ENCODE data around the gene MOSPD3.
"Not testable (repeated sequence)": the region's sequence is repeated elsewhere in the genome, so short reads cannot be mapped to it uniquely, and the experiment has no call there.

Gene MOSPD3

DNA sequence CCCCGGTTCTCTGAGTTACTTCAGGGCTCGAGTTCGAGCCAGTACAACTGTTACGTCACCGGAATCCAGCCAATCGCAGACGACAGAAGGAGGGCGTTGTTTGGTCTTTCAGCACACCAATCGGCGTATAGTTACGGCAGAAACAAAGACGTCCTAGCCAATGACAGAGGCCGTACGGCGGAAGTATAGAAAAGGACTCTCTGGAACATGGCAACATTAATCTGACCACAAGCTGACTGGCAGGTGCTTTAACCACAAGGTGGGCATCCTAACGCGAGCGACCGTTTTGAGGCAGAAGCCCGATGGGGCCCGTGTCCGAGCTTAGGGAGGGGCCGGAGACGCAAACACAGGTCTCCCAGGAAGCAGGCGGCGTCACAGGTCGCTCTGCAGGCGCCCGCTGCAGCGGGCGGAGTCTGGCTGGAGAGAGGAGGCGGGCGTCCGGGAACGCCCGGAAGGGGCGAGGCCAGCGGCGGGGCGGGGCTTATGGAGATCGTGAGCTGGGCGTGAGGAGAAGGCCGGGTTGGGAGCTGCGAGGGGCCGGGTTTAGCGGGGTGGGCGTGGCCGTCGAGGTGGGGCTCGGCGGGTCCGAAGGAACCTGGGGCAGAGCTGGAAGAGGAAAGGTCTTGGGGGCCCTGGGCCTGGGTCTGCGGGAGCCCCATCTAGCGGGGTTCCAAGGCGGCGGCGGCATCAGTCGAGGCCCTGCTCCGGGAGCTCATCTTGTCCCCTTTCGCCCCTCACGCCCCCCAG is at the start of gene MOSPD3:
Gene MOSPD3, plus strand, starts transcription at position 558 of the 747 bp plus-strand sequence. CDS start 252 bp downstream, outside the sequence.
- peak; percentile 98 for DNase-seq

GRCh38 chr7:100563100-100563564 is 49.2 kb upstream of the MOSPD3 start:
- no peak for DNase-seq

GRCh38 chr7:100563809-100564400 is 48.4 kb upstream of the MOSPD3 start:
- DNase-seq, result peak; percentile 16

GRCh38 chr7:100564405-100564804 is 47.9 kb upstream of the MOSPD3 start:
- DNase-seq, result not testable (repeated sequence)

- DNase-seq, result no peak
These were observed 47.2 kb upstream of the MOSPD3 start for GRCh38 chr7:100565133-100565571.

- DNase-seq, result no peak
These were observed 46.3 kb upstream of the MOSPD3 start for GRCh38 chr7:100566018-100566531.

DNA sequence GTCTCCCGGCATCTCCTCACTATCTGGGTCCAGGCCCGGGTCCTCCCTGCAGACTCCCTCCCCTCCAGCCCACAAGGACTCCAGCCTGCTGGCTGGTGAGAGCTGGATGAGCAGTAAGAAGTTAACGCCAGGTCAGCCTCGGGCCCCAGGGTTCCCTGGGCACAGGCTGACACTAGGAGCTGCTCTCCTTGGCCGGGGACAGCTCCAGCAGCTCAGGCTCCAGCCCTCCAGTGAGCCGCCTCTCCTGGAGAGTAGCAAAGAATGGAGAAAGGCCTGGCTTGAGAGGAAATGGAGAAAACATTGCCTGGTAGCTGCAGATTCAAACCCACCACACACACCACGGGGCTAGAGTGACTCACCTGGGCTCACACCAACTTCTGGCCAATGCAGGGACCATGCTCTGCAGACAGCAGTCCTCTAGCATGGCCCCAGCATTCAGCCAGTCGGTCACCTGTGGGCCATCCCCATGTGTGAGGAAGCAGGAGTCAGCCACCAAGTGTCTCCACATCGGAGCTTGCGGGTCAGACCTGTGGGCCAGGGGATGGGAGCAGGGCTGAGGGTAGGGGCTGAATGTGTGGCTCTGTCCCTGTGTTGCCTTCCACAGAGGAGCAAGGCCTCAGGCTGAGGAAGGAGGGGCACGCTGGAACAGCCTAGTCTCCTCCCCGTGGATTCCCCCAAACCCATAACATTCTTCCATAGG is 45.2 kb upstream of the MOSPD3 start:
- no peak for DNase-seq

- DNase-seq, result no peak
These were observed 44.6 kb upstream of the MOSPD3 start for GRCh38 chr7:100567751-100568175.

GRCh38 chr7:100568176-100568895 is 44.0 kb upstream of the MOSPD3 start:
- no peak for DNase-seq

DNA sequence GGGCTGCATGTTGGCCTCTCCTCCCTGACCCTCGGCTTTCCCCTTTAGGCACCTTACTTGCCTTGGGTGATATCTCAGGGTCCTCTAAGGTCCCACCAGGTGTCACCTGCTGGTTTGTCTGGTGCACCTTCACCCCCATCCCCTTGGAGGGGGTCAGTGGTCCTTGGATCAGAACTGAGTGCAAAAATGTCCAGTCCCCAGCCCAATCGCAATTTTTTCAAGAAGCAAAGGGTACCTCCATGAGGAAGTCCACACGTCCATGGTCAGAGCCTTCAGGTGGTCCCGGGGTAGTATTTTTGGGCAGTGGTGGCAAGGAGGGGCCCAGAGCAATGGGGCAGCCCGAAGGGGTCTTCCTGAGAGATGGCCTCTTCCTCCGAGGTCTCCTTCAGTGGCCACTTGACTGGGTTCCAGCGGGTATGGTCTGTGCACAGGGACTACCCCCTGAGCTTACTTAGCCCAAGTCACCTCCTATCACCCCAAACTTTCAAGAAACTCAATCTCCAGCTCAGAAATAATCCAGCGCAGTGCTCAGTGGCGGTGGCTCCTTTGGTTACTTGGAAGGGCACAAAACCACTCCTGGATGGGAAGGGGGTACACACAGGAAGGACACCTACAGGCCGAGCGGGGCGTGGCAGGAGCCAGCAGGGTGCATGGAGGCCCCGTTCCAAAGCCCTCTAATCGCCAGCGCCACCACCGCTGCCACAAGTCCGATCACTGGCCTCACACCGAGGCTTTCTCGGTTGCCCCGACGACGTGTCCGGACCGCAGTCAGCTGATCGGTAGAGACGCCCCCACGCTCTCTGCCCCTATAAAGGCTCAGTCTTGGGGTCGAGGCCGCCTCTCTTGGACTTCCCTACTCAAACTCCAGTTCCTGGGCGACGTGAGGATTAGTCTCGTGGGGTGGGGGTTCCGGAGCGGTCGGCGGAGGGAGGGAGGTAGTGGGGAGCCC is 43.2 kb upstream of the MOSPD3 start:
- no peak for DNase-seq

DNA sequence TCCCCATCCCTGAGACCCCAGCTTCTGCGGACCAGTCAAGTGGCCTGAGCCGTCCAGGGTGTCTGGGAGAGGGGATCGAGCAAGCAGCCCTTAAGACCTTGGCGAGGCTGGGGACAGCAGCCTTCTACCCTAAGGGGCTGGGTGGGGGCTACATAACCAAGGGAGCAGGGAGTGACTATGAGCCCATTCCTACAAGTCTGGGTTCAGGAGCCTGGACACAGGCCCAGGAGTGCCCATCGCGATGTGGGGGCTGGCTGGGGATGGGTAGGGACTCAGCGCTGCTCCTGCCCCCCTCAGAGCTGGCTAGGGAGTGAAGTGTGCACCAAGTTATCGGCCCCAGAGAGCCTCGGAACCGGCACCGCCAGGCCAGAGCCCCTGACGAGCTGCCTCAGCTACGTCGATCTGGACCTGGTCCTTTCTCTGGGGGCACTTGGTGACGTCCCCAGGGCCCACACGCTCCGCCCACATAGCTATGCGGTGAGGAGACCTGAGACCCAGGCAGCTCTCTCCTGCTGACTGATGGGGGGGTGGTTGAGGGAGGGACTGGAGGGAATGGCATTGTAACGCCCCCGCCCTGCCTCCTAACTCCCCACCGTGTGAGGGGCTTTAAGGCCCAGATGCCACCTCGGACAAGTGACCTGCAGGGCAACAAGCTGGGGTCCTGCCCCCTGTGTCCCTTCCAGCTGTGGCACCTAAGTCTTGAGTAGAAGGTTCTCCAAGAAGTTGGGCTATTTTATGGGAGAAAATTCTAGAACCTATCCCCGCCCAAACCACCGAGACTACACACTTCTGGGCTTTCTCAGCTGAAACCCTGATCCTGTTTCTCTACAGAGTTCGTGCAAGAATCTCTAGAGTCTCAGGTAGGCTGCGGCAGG is 41.1 kb upstream of the MOSPD3 start:
- no peak for DNase-seq

DNA sequence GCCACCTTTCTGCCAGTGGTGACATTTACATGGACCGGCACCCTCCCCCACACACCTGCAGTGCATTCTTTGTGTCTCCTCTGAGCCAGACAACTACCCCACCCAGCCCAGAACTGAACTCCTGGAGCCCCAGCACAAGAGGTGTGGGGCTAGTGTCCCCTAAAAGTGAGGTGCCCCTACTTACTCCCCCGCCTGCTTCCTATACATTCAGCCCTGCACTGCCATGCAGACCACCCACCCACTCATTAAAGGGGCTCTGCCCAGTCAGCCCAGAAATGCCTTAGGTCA is 40.6 kb upstream of the MOSPD3 start:
- DNase-seq, result no peak

DNA sequence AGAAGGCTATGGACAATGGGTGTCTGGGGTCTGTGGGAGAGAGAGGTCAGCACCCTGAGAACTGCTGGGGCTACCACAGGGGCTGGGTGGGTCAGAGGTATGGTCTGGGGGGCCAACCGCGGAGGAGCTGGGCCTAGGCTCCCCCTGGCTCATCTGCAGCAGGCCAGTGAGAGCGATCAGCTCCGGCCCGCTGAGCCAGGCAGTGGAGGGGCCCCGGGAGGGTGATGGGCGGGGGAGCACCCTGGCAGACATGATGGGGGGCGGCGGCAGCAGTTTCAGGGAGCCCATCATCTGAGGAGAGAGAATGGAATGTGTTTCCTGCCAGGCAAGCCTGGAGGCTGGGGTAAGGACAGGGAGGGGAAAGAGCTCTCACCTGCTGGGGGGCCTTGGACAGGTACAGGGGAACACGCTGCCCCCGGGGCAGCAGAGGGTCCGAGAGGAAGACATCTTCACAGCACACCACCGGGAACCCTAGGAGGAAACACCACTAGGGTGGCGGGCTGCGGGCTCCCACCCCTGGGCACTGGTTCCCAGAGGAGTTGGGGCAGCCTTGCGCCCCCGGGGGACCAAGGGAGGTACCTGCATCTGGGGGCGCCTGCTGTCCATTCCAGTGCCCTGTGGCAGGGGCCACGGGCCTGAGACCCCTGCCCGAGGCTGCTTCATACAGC is 39.9 kb upstream of the MOSPD3 start:
- DNase-seq, result no peak

GRCh38 chr7:100572949-100573675 is 39.2 kb upstream of the MOSPD3 start:
- DNase-seq, result no peak

GRCh38 chr7:100573691-100574361 is 38.5 kb upstream of the MOSPD3 start, which contains the start of gene SAP25:
Gene SAP25, minus strand, starts transcription at chr7:100573900. Its CDS starts 158 bp downstream, at chr7:100573742.
- no peak for DNase-seq

- DNase-seq, result no peak
These were observed 37.8 kb upstream of the MOSPD3 start for GRCh38 chr7:100574362-100575205.

GRCh38 chr7:100575206-100575631 is 37.1 kb upstream of the MOSPD3 start:
- DNase-seq, result no peak

Data from NCI-H2029 (cell line).